ENCODE measurements around the gene ZWILCH.

DNA sequence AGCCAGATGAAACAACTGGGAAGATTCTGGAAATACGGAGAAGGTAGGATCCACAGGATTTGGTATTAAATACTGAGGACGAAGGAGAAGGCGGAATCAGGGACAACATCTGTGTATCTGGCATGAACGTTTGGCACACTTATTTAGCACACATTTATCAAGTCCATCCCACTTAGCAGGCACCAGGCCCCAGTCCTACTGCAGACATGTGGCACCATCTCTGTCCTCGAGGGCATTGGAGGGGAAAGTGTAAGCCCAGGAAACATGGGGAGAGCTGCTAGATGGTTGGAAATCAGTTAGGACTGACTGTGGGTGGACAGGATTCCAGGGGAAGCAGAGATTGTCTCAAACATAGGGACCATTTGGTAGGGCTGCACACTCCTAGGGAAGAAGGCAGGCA, 89.7 kb downstream of the ZWILCH start:
- TF ChIP-seq RCOR1 (IDR thresholded peaks at IDR 0.05; ENCODE audit: insufficient replicate concordance, low read length) = no peak
- TF ChIP-seq, protein P1, sequence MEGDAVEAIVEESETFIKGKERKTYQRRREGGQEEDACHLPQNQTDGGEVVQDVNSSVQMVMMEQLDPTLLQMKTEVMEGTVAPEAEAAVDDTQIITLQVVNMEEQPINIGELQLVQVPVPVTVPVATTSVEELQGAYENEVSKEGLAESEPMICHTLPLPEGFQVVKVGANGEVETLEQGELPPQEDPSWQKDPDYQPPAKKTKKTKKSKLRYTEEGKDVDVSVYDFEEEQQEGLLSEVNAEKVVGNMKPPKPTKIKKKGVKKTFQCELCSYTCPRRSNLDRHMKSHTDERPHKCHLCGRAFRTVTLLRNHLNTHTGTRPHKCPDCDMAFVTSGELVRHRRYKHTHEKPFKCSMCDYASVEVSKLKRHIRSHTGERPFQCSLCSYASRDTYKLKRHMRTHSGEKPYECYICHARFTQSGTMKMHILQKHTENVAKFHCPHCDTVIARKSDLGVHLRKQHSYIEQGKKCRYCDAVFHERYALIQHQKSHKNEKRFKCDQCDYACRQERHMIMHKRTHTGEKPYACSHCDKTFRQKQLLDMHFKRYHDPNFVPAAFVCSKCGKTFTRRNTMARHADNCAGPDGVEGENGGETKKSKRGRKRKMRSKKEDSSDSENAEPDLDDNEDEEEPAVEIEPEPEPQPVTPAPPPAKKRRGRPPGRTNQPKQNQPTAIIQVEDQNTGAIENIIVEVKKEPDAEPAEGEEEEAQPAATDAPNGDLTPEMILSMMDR (conservative IDR thresholded peaks at IDR 0.05; ENCODE audit: low read depth, low read length) = no peak
- TF ChIP-seq POLR2A (IDR thresholded peaks at IDR 0.05; ENCODE audit: low read depth, low read length) = no peak
